ENCODE measurements around the gene FAM193B.

The FAM193B gene

DNA sequence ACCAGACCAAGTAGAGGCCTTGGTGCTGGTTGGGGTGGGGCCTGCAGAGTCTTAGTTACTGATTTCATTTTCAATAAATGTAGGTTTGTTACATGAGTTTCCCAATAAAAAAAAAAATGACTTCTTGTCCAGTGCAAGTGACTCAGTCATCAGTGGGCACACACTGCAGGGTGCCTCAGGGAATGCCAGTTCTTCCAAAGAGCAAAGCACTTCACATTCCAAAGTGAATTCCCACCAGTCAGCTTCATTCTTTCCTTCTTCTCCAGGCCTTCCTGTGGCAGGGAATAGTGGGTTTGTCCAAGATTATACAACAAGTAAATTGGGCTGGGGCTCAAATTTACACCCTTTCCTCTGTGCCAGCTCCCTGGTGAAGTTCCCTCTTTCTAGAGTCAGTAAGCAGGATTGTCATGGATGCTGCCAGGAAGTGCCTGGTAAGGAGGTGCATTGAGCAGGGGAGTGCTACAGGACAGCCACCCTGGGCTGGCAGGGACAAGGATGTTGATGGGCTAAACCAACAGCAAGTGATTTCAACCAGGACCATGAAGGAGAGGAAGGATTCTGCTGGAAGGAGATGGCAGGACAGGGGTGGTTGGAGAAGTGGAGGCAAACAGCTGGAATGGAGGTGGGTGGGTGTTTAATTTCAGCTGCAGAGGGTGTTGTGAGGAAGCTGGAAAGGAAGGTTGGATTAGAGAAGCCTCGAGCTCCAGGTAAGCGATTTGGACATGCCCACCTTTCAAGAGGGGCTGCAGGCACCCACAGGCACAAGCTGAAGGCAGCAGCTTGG, 41.8 kb upstream of the FAM193B start:
- Histone ChIP-seq H3K4me3 (ENCODE audit: low read depth, low read length) (no peak overlapping the region), H3K4me1 (ENCODE audit: control insufficient read depth, insufficient read depth, low read length) (peaks cover 4% of the 10 kb centered on the region), H3K27me3 (ENCODE audit: control insufficient read depth, insufficient read depth, low read length) (peaks cover 20% of the 10 kb centered on the region), H3K27ac (ENCODE audit: low read depth, low read length) (no peak overlapping the region), H3K9me3 (ENCODE audit: control insufficient read depth, insufficient read depth, low read depth, low read length) (no peaks in the 10 kb centered on the region), H3K9ac (ENCODE audit: low read length) (no peak overlapping the region), H3K36me3 (ENCODE audit: control insufficient read depth, insufficient read depth, low read length) (peaks cover 37% of the 10 kb centered on the region)

DNA sequence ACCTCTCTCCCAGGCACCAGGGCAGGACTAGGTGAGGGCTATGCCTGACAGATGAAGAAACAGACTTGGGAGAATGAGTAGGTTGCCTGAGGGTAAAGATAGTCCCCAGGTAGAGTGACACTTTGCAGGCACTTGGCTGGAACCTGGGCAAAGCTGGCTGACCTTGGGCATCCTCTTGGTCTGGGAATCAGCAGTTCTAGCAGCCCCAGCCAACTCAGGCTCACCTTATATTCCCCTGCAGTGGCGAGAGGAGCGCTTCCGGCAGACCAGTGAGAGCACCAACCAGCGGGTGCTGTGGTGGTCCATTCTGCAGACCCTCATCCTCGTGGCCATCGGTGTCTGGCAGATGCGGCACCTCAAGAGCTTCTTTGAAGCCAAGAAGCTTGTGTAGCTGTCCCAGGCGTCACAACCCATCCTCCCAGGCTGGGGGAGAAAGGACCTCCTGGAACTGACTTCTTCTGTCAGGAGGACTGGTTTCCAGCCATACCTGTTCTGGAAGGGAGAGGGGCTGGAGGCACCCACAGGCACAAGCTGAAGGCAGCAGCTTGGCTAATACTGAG, 40.7 kb upstream of the FAM193B start:
- peaks cover 22% of the 10 kb centered on the region for H3K27me3 ChIP-seq (ENCODE audit: control insufficient read depth, insufficient read depth, low read length)
- H3K9ac ChIP-seq (ENCODE audit: low read length): no peak overlapping the region
- peaks cover 37% of the 10 kb centered on the region for H3K36me3 ChIP-seq (ENCODE audit: control insufficient read depth, insufficient read depth, low read length)
- no peak overlapping the region for H3K4me3 ChIP-seq (ENCODE audit: low read depth, low read length)
- no peaks in the 10 kb centered on the region for H3K9me3 ChIP-seq (ENCODE audit: control insufficient read depth, insufficient read depth, low read depth, low read length)
- no peak overlapping the region for H3K27ac ChIP-seq (ENCODE audit: low read depth, low read length)
- no peaks in the 10 kb centered on the region for H3K4me1 ChIP-seq (ENCODE audit: control insufficient read depth, insufficient read depth, low read length)

DNA sequence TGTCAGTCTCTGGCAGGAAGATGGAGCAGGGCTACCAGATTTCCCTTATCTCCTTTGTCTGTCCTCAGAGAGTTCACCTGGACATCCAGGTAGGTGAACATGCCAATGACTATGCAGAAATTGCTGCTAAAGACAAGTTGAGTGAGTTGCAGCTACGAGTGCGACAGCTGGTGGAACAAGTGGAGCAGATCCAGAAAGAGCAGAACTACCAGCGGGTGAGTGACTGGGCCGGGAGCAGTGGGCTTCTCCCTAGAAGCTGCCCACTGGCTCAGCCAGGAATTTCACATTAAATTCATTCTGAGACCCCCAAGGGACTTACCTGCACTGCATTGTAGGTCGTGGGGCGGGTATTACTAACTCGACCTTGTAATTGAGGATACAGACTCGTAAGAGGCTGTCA, 39.7 kb upstream of the FAM193B start:
- Histone ChIP-seq H3K4me1 (ENCODE audit: control insufficient read depth, insufficient read depth, low read length) (no peaks in the 10 kb centered on the region), H3K36me3 (ENCODE audit: control insufficient read depth, insufficient read depth, low read length) (peaks cover 37% of the 10 kb centered on the region), H3K4me3 (ENCODE audit: low read depth, low read length) (no peak overlapping the region), H3K27me3 (ENCODE audit: control insufficient read depth, insufficient read depth, low read length) (peaks cover 22% of the 10 kb centered on the region), H3K9ac (ENCODE audit: low read length) (no peak overlapping the region), H3K27ac (ENCODE audit: low read depth, low read length) (no peak overlapping the region), H3K9me3 (ENCODE audit: control insufficient read depth, insufficient read depth, low read depth, low read length) (no peaks in the 10 kb centered on the region)

DNA sequence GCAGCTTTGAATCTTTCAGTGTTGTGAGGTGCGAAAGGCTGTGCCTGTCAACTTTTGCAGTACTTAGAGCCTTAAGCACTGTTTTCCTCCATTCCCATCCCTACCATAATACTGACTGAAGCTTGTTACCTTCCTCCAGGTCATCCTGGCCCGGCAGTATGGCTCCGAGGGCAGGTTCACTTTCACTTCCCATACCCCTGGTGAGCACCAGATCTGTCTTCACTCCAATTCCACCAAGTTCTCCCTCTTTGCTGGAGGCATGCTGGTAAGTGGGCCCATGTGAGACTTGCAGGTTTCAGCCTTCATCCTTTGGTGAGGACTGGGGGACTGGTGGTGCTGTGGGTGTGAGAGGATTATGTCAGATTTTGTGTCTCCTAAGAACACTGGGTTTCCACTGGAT, 39.1 kb upstream of the FAM193B start:
- no peak overlapping the region for H3K4me3 ChIP-seq (ENCODE audit: low read depth, low read length)
- peaks cover 17% of the 10 kb centered on the region for H3K27me3 ChIP-seq (ENCODE audit: control insufficient read depth, insufficient read depth, low read length)
- no peak overlapping the region for H3K27ac ChIP-seq (ENCODE audit: low read depth, low read length)
- peaks cover 37% of the 10 kb centered on the region for H3K36me3 ChIP-seq (ENCODE audit: control insufficient read depth, insufficient read depth, low read length)
- no peak overlapping the region for H3K9ac ChIP-seq (ENCODE audit: low read length)
- no peaks in the 10 kb centered on the region for H3K9me3 ChIP-seq (ENCODE audit: control insufficient read depth, insufficient read depth, low read depth, low read length)
- H3K4me1 ChIP-seq (ENCODE audit: control insufficient read depth, insufficient read depth, low read length): no peaks in the 10 kb centered on the region

- H3K27ac ChIP-seq (ENCODE audit: low read depth, low read length): no peak overlapping the region
- peak overlapping the region; percentile 100 for H3K4me3 ChIP-seq (ENCODE audit: low read depth, low read length)
- no peaks in the 10 kb centered on the region for H3K9me3 ChIP-seq (ENCODE audit: control insufficient read depth, insufficient read depth, low read depth, low read length)
- peaks cover 15% of the 10 kb centered on the region; the same call in 1 of the 2 replicates for H3K27me3 ChIP-seq (ENCODE audit: control insufficient read depth, insufficient read depth, low read length)
- H3K36me3 ChIP-seq (ENCODE audit: control insufficient read depth, insufficient read depth, low read length): peaks cover 37% of the 10 kb centered on the region
- peak overlapping the region; percentile 95 for H3K9ac ChIP-seq (ENCODE audit: low read length)
- no peaks in the 10 kb centered on the region for H3K4me1 ChIP-seq (ENCODE audit: control insufficient read depth, insufficient read depth, low read length)
These were observed 38.5 kb upstream of the FAM193B start for GRCh38 chr5:177592905-177593304.

DNA sequence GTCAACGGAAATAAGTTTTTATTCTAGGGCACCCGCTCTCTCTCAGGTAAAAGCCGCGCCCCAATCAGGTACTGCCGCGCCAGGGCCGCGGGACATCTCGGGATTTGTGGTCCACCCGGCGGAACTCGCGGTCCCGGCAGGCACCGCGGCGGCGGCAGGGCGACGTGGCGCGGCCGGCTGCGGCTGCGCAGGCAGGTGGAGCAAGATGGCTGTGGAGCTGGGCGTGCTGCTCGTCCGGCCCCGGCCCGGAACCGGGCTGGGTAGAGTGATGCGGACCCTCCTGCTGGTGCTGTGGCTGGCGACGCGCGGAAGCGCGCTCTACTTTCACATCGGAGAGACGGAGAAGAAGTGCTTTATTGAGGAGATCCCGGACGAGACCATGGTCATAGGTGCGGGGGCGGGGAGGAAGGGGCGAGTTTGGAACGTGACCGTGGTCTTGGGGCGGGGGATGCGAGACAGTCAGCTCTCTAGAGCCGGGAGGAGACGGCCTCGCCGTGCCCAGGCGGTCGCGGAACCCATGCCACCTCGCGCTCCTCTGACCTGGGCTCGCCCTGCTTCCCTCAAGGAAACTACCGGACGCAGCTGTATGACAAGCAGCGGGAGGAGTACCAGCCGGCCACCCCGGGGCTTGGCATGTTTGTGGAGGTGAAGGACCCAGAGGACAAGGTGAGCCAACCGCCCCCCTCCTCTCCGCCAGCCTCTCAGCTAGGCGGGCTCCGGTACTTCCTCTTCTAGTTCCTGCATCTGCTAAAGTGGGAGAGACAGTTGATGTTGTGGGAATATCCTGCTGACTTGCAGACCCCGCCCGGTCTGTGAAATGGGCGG, 37.9 kb upstream of the FAM193B start, which contains the start of gene TMED9:
TSS of gene TMED9 (plus strand) at position 194 of the 825 bp plus-strand sequence. CDS start at position 206, 12 bp downstream.
- H3K27me3 ChIP-seq (ENCODE audit: control insufficient read depth, insufficient read depth, low read length): peaks cover 15% of the 10 kb centered on the region; the same call in 1 of the 2 replicates
- H3K36me3 ChIP-seq (ENCODE audit: control insufficient read depth, insufficient read depth, low read length): peaks cover 37% of the 10 kb centered on the region
- H3K9me3 ChIP-seq (ENCODE audit: control insufficient read depth, insufficient read depth, low read depth, low read length): no peaks in the 10 kb centered on the region
- H3K4me3 ChIP-seq (ENCODE audit: low read depth, low read length): peak within 1 kb of the TSS; percentile 100
- peak within 1 kb of the TSS; percentile 95 for H3K9ac ChIP-seq (ENCODE audit: low read length)
- H3K27ac ChIP-seq (ENCODE audit: low read depth, low read length): peak within 1 kb of the TSS; percentile 83; the same call in 1 of the 2 replicates
- H3K4me1 ChIP-seq (ENCODE audit: control insufficient read depth, insufficient read depth, low read length): no peaks in the 10 kb centered on the region

GRCh38 chr5:177591690-177592009, 37.3 kb upstream of the FAM193B start:
- peaks cover 15% of the 10 kb centered on the region; the same call in 1 of the 2 replicates for H3K27me3 ChIP-seq (ENCODE audit: control insufficient read depth, insufficient read depth, low read length)
- H3K9ac ChIP-seq (ENCODE audit: low read length): no peak overlapping the region
- H3K27ac ChIP-seq (ENCODE audit: low read depth, low read length): no peak overlapping the region
- H3K36me3 ChIP-seq (ENCODE audit: control insufficient read depth, insufficient read depth, low read length): peaks cover 34% of the 10 kb centered on the region
- H3K4me3 ChIP-seq (ENCODE audit: low read depth, low read length): peak overlapping the region; percentile 100
- no peaks in the 10 kb centered on the region for H3K9me3 ChIP-seq (ENCODE audit: control insufficient read depth, insufficient read depth, low read depth, low read length)
- H3K4me1 ChIP-seq (ENCODE audit: control insufficient read depth, insufficient read depth, low read length): no peaks in the 10 kb centered on the region

- no peak overlapping the region for H3K27ac ChIP-seq (ENCODE audit: low read depth, low read length)
- no peaks in the 10 kb centered on the region for H3K4me1 ChIP-seq (ENCODE audit: control insufficient read depth, insufficient read depth, low read length)
- H3K9ac ChIP-seq (ENCODE audit: low read length): no peak overlapping the region
- peaks cover 21% of the 10 kb centered on the region for H3K36me3 ChIP-seq (ENCODE audit: control insufficient read depth, insufficient read depth, low read length)
- peaks cover 19% of the 10 kb centered on the region; the same call in 1 of the 2 replicates for H3K27me3 ChIP-seq (ENCODE audit: control insufficient read depth, insufficient read depth, low read length)
- no peak overlapping the region for H3K4me3 ChIP-seq (ENCODE audit: low read depth, low read length)
- no peaks in the 10 kb centered on the region for H3K9me3 ChIP-seq (ENCODE audit: control insufficient read depth, insufficient read depth, low read depth, low read length)
These were observed 36.0 kb upstream of the FAM193B start for GRCh38 chr5:177590406-177590805.

GRCh38 chr5:177588413-177588909, 34.1 kb upstream of the FAM193B start:
- H3K4me1 ChIP-seq (ENCODE audit: control insufficient read depth, insufficient read depth, low read length): no peaks in the 10 kb centered on the region
- H3K36me3 ChIP-seq (ENCODE audit: control insufficient read depth, insufficient read depth, low read length): peaks cover 2% of the 10 kb centered on the region
- peaks cover 32% of the 10 kb centered on the region; the same call in 1 of the 2 replicates for H3K27me3 ChIP-seq (ENCODE audit: control insufficient read depth, insufficient read depth, low read length)
- H3K4me3 ChIP-seq (ENCODE audit: low read depth, low read length): no peak overlapping the region
- H3K9ac ChIP-seq (ENCODE audit: low read length): no peak overlapping the region
- no peaks in the 10 kb centered on the region for H3K9me3 ChIP-seq (ENCODE audit: control insufficient read depth, insufficient read depth, low read depth, low read length)
- no peak overlapping the region for H3K27ac ChIP-seq (ENCODE audit: low read depth, low read length)

DNA sequence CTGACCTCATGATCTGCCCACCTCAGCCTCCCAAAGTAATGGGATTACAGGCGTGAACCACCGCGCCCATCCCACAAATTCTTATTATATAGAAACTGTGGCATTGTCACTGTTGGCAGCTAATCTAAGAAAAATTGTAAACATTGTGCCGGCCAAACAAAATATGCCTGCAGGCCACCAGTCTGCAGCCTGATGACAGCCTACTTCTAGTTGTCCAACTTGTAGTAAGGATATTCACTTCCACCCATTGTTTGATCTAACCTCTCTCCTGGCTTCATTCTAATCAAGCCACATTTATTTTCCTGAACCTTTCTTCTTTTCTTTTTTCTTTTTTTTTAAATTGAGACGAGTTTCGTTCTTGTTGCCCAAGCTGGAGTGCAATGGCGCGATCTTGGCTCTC, 24.0 kb upstream of the FAM193B start:
- Histone ChIP-seq H3K9ac (ENCODE audit: low read length) (no peak overlapping the region), H3K36me3 (ENCODE audit: control insufficient read depth, insufficient read depth, low read length) (no peaks in the 10 kb centered on the region), H3K27me3 (ENCODE audit: control insufficient read depth, insufficient read depth, low read length) (no peaks in the 10 kb centered on the region; the same call in 1 of the 2 replicates), H3K4me3 (ENCODE audit: low read depth, low read length) (no peak overlapping the region), H3K27ac (ENCODE audit: low read depth, low read length) (no peak overlapping the region), H3K9me3 (ENCODE audit: control insufficient read depth, insufficient read depth, low read depth, low read length) (no peaks in the 10 kb centered on the region), H3K4me1 (ENCODE audit: control insufficient read depth, insufficient read depth, low read length) (no peaks in the 10 kb centered on the region)

Data from HUES6 (cell line).